ENCODE results near the gene KRT33B.

DNA sequence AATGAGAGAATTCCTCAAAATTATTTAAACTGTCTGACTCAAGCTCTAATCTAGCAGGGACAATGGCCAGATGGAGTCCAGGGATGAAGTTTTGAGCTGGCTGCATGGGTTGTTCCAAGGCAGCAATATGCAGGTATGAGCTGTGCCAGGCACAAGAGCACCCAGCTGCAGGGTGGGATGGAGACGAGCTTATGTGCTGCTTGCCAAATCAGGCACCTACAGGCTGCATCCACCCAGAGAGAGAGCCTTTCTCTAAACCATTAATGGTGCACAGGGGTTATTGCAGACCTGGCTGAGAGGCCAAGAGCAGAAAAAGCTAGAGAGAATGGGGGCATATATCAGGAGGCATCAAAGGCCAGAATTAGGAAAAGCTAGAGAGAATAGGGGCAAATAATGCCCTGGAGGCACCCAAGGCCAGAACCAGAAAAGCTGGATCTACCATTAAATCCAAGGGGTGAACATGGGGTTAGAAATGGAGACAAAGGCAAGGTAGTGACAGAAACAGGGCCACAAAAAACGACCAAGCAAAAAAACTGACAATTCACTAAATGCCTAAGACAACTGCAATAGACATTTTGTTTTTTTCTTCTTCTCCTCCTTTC lies 29.9 kb downstream of the KRT33B start:
- TF ChIP-seq, protein P1, sequence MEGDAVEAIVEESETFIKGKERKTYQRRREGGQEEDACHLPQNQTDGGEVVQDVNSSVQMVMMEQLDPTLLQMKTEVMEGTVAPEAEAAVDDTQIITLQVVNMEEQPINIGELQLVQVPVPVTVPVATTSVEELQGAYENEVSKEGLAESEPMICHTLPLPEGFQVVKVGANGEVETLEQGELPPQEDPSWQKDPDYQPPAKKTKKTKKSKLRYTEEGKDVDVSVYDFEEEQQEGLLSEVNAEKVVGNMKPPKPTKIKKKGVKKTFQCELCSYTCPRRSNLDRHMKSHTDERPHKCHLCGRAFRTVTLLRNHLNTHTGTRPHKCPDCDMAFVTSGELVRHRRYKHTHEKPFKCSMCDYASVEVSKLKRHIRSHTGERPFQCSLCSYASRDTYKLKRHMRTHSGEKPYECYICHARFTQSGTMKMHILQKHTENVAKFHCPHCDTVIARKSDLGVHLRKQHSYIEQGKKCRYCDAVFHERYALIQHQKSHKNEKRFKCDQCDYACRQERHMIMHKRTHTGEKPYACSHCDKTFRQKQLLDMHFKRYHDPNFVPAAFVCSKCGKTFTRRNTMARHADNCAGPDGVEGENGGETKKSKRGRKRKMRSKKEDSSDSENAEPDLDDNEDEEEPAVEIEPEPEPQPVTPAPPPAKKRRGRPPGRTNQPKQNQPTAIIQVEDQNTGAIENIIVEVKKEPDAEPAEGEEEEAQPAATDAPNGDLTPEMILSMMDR (IDR thresholded peaks at IDR 0.05) = no peak
- no peak for TF ChIP-seq POLR2A (IDR thresholded peaks at IDR 0.05)

All from thyroid gland (tissue), 4 donors.